Raji (cell line): ENCODE data around the gene LAMA4.

Source experiments
- POLR2A ChIP-seq: IDR thresholded peaks from 2 replicates; pipeline ENCODE4 v1.6.1; 2011; ENCODE audit warnings: low read depth, low read length, control low read depth; ENCODE audit not compliant: insufficient read depth

The LAMA4 gene

DNA sequence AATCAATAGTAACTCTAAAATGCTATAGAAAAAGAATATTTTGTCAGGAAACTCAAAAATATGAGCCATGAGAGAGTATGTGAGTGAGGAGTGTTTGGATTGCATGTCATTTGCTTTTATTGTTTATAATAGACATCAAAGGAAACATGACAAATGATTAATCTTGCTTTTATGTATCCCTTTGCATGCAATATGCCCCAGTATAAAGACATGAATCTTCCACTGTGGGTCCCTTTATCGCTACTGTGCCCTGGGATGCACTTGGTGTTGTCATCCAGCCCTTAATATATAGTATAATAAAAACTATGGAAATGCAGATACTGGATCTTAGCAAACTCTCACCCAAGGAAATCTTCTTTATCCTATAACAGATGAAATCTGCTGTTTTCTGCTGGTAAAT lies 77.3 kb downstream of the LAMA4 start:
- TF ChIP-seq POLR2A = no peak

DNA sequence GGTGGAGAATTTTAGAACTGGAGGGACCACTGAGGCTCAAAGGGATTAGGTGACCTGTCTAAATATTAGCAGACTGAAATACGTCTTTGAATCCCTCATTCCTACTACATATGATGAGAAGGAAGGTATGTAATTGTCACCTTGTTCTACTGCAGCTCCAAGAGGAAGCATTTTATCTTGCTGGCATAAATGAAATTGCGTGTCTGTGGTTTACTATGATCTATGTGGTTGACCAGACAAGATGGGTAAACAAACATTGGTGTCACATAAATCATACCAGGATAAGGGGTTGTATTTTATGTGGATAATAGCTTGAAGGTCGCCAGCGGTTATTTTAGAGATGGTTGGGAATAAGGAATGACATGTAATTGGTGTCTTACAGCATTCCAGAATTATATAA lies 78.2 kb downstream of the LAMA4 start:
- no peak for TF ChIP-seq POLR2A

DNA sequence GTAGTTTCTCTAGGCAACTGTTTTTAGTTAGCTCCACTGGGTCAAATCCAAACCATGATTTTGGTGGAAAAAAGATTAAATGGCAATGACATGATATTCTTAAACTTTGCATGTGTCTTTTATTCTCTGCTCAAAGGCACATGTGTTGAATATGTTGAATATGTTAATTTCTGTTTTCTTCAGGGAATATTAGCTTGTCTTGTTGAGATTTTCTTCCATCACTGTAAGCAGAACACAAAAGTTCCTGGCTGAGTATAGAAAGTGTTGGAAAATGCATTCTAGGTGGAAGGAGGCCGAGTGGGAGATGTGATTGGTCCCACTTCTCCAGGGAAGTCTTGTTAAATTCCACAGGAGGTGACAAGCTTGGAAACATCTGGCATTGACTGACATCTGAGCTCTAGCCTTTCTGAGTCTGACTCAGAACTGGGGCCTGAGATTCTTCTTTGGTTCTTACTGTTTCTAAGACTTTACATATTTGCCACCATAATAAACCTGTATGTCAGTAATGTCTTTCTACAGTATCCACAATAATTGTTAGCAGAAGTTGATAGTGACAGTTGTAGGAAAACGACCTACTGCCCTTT lies 81.1 kb downstream of the LAMA4 start:
- TF ChIP-seq POLR2A = no peak

DNA sequence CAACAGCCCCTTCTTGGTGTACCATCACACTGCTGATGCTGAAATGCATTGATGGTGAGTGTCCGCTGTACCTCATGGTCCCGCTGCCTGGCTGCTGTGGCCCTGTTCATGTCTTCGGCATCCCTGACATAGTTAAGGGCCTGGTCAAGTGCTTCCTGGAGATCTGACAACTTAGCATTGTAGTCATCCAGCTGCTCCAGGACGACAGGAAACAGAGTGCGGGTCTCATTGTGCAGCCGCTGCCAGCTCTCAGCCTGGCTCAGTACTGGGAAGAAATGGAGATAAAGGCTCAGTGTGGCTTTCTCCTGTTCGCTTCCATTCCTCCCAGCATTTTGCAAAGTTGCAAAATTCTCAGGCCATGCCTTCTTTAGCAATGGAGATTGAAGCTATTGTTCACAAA lies 81.8 kb downstream of the LAMA4 start:
- no peak for TF ChIP-seq POLR2A

DNA sequence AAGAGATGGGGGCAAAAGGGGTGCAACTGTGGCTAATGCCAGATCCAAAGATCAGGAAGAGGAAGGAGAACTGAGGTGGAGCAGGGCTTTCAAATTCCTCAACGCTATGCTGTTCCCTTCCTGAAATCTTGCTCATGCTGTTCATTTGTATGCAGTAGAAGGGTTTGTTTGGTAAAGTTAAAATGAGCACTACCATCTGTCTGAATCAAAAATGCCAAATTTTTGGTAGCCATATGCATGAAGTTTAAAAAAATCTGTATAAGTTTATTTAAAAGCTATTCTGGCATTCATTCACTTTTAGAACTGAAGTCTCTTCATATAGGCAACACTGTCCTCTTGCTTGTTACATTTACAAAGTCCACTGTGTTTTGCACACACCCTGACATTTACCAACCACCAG lies 84.8 kb downstream of the LAMA4 start:
- TF ChIP-seq POLR2A = no peak

DNA sequence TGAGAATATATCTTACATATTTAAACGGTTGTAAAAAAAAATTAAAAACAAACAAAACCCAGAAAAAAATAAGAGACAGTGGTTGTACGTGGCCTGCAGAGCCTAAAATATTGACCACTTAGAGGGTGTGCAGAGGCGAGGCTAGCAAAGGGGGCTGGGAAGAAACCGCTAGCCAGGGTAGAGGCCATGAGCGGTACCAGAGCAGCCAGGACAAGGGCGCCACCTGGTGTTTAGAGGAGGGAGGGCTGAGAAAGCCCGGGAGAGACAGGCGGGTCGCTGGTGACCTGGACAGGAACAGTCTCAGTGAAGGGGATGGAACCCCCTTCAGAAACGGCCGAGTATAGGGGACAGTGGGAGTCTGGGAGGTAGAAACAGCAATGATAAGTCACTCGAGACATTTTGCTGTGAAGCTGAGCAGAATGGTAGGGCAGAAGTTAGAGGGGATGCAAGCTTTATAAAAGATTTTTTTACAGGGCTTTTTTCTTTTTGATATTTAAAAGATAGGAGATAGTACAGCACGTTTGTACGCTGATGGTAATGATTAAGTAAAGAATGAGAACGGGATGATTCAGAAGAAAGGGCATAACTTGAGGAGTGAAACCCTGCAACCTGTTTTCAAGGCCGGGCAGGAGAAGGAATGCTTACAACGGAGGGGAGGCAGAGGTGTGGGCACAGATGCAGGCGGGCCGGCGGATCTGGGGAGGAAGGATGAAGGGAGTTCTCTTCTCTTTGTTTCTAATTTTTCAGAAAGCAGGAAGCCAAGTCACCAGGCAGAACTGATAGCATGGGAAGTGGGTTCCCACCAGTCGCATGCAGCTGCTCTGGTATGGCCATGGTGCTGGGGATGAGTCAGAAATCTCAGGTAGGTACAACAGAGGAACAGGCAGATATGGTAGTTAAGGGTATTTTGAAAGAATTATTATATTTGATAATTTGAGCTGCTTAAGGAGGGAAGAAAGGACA lies 90.8 kb downstream of the LAMA4 start:
- no peak for TF ChIP-seq POLR2A

DNA sequence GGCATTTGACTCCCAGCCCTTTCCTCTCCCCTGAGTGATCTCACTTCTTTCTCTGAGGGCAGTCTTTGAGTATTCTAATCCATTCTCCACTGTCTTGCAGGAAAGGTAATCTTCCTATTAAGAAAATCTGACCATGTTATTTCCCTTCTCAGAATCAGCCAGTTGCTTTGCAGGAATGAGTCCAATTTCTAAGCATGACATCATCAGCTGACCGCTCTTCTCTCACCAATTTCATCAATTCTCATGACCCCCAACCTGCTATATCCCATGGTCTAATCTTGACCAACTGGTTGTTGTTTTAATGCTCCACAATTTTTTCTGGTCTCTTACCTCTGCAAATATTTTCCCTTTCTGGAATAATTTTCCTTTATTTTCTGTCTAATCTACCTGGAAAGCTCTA lies 93.6 kb downstream of the LAMA4 start:
- TF ChIP-seq POLR2A = no peak

DNA sequence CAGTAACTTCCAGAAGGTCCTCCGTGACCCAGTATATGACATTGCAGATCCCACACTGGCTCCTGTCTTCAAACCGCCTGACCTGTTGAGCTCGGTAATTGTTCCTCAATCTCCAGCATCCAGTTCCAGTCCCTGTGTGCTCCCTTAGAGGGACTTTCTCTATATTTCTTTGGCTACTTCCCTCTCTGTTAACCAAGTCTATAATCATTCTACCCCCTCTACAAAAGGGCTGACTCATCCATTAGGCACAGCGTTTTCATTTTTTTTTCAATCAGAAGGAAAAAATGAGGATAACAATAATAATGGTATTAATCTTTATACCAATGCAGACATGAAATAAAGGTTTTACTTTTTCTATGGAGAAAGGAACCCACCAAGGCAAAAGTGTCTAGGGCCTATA lies 97.7 kb downstream of the LAMA4 start:
- TF ChIP-seq POLR2A = no peak

DNA sequence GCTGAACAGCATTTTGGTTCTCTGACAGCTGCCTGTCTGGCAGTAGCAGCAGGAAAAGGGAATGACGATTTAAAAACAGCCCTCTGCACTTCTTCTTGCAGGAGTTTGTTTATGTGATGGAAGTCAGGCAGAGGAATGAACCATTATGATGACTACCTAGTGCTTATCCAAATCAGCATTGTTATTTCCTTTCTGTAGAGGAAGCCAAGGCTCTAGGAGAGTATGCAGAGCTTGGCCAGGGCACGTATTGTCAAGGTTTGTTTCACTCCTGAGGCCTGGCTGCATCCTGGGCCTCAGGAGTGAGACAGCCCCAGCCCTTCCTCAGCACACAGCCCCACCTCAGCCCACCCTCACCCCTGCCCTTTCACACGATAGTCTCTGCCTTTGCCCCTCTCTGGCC lies 98.5 kb downstream of the LAMA4 start:
- no peak for TF ChIP-seq POLR2A

DNA sequence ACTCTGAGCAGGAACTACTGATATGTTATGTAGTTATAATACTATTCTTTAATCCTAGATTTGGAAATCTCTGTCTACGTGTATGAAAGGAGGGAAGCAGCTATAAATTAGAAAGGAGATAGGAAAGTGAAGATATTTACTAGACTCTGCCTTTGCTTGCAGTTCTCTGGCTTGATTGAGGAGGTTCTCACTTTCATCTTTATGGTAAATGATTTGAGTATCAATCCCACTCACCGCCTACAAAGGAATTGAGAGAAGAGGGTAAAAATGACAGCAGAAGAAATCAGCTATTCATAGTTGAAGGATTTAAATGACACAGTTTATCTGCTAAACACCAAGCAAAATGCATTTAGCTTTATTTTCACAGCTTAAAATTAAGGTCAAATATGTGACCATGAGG lies 99.7 kb downstream of the LAMA4 start:
- no peak for TF ChIP-seq POLR2A

DNA sequence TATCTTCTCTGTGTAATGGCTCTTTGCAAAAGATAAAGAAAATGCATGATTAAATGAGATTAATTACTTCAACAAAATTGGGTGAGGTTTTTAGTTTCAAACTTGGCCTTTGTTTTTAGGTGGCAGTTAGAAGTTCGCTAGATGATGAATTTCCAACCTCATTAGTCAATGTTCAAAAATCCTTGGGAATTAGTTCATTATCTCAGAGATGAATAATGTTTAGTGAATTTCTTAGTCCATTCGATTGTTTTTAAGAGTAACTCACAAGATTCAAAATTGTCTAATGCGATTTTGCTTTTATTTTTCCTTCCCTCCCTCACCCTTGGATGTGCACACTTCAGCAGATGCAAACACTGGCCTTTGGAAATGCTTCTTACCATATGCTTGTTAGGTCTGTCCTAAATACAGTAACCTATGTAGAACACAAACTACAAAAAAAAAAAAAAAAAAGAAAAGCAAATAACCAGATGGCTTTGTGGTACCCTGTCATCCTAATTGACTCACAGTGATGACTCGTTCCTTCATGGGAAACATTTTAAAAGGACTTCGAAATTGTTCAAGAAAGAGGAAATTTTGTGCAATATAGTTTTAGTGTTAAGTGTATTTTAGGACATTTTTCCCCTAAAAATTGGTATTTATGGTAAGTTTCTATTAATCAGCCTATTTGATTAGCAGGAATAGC lies 100.3 kb downstream of the LAMA4 start:
- TF ChIP-seq POLR2A = no peak

DNA sequence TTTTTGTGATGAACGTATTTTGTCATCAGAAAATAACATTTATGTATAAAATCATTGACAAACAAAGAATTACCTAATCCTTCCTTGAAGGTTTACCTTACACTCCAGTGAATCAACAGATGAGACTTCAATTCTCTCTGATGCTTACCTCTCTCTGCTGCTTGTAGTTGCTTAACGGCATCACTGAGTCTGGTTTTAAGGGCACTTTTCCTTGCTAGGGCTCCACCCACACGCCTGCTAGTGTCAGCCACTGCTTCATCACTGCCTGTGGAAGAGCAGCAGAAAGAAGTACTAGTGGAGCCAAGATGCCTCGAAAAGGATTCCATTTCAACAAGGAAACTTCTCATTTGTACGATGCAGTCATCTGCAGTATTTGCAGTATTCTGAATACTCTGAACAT lies 104.0 kb downstream of the LAMA4 start:
- no peak for TF ChIP-seq POLR2A

DNA sequence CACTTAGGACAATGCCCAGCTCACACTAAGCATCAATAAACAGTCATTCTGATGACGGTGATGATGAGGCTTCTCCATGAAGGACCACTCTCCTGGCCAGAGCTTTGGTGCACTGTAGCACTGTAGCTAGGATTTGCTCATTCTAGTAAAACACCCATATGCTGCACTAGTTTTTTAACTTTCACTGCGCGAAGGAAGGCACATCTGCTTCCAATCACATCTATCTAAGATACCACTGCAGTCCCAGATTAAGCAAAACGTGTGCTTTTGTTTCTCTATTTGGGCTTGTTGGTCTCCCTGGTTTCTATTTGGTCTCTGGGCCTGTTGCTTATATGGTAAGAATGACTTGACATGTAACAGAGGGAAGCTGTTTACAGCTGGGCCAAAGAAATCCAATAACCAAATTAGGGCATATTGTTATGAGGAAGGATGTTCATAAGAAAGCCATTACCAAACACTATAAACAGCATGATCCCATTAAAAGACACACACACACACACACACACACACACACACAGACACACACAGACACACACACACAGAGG lies 104.6 kb downstream of the LAMA4 start:
- no peak for TF ChIP-seq POLR2A

DNA sequence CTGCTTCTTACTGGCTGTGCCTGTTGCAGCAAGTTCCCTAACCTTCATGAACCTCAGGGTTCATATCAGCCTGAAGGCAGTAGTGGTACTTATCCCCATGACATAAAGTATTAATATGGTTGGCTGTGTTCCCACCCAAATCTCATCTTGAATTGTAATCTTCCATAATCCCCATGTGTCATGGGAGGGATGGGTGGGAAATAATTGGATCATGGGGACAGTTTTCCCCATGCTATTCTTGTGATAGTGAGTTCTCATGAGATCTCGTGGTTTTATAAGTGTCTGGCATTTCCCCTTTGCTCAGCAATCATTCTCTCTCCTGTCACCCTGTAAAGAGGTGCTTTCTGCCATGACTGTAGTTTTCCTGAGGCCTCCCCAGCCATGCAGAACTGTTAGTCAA lies 105.1 kb downstream of the LAMA4 start:
- TF ChIP-seq POLR2A = no peak

DNA sequence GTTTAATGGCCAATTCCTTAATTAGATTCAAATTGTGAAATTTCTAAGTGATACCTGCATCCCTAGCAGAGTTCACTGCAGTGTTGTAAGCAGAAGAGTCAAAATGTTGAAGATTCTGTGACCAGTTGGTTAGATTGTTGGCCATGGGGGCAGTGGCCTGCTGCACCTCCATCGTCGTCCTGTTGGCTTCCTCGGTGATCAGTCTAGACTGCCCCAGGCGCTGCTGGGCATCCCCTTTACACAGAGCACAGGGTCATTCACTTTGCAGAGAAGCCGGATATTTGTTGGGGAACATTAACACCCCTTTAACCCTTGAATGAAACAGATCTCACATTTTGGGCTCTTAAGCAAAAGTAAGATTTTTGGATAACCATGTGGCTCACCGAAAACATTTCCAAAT lies 106.3 kb downstream of the LAMA4 start:
- TF ChIP-seq POLR2A = no peak
